GM12864 (cell line): Measurements from ENCODE around the gene SERTM1.

Source experiments
- DNase-seq: peaks from one replicate; pipeline ENCODE4 v3.0.0-alpha.2; 2011; ENCODE audit warnings: low read depth
- H3K4me3 ChIP-seq: 2 replicates; pipeline ENCODE4 v1.5.1; 2011; ENCODE audit warnings: mild to moderate bottlenecking, low read depth, low read length, control low read depth
- CTCF ChIP-seq: IDR thresholded peaks from 2 replicates; pipeline ENCODE4 v1.5.1; 2011; ENCODE audit warnings: low read depth, mild to moderate bottlenecking, moderate library complexity, low read length, control low read depth, inconsistent platforms; ENCODE audit errors: missing control alignments

The SERTM1 gene

DNA sequence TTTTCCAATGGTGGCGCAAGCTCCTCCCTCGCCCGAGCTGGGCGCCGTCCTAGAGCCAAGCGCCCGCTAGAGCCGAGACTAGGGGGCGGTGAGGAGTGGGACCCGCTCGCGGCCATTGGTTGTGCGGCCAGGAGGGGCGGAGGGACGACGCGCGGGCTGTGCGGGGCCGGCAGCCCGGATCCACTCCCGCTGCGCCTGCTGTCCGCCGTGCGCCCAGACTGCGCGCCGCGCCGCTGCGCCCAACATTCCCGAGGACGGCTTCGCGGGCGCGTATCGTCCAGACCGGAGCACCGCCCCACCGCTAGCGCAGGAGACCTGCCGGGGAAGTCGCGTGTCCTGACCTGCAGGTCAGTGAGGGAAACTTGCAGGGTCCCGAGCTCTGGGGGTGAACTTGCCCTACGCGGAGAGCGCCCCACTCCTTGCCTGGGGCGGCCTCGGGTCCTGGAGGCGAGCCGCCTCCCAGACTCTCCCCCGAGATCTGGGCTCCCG is at the start of gene SERTM1:
TSS of gene SERTM1 (plus strand) at position 183 of the 489 bp plus-strand sequence. CDS start 21,059 bp downstream, outside the sequence.
- TF ChIP-seq CTCF = no peak
- no peak within 1 kb of the TSS for H3K4me3 ChIP-seq
- no peak for DNase-seq

GRCh38 chr13:36628377-36629056 is 45.3 kb upstream of the SERTM1 start:
- DNase-seq = no peak
- TF ChIP-seq CTCF = no peak
- no peak overlapping the region for H3K4me3 ChIP-seq

DNA sequence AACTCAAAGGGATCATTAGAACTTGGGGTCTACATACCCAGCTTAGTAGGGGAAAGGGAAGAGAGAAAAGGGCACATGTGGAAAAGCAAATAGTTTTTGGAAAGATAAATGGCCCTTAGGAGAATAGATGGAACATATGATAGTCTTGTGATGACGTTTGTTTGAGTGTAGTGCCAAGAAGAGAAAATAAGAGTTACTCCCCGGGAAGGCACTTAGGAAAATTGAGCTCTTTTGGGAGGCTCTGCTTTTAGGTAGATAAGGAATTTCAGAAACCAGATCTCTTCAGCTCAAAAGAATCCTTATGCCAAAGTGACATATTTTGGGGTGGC is 44.8 kb upstream of the SERTM1 start:
- DNase-seq = no peak
- no peak for TF ChIP-seq CTCF
- no peak overlapping the region for H3K4me3 ChIP-seq

- TF ChIP-seq CTCF = no peak
- H3K4me3 ChIP-seq = no peak overlapping the region
- DNase-seq = no peak
These were observed 43.5 kb upstream of the SERTM1 start for GRCh38 chr13:36630181-36630803.

- DNase-seq = no peak
- TF ChIP-seq CTCF = no peak
- H3K4me3 ChIP-seq = no peak overlapping the region
These were observed 34.2 kb upstream of the SERTM1 start for GRCh38 chr13:36639610-36640009.

DNA sequence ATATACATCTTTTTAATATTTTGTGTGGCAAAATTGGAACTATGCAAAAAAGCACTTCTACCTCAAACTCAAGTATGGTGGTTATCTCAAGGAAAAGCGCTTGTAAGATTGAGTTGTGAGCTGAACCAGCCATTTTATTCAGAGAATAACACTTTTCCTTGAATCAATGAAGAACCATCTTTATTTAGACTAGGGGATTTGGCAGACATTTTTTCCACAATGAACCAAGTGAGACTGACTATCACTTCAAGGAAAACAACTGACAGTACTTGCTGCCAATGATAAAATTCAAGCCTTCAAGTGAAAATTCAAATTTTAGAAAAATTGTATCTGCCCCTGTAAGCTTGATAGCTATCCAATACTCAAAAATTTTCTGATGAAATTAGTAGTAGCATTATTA is 23.2 kb upstream of the SERTM1 start:
- DNase-seq = no peak
- TF ChIP-seq CTCF = no peak
- no peak overlapping the region for H3K4me3 ChIP-seq

DNA sequence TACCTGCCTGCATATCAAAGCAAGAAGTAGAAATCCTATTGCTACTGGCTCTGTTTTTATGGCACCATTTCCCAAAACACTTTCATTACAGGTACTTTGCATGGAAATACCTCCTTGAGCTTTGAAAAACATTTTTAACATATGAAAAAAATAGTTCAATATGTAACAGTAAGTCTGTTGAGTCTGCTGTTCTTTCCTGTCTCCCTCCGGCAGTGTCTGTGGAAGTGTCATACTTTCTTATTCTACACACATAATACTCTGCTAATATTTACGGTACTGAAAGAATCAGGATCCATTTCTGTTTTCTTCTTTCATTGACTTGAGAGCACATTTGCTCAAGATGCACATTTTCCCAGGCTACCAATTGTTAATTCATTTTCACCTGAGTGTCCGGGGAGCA is 8.2 kb upstream of the SERTM1 start:
- no peak for TF ChIP-seq CTCF
- DNase-seq = no peak
- H3K4me3 ChIP-seq = no peak overlapping the region
